Ishikawa (cell line): ENCODE data around the gene SH3YL1.

Experiments
- CEBPB ChIP-seq: IDR thresholded peaks from 2 replicates; pipeline ENCODE4 v1.6.1; 2012
- CREB1 ChIP-seq: IDR thresholded peaks from 2 replicates; pipeline ENCODE4 v1.6.1; 2012; ENCODE audit warnings: low read depth
- EP300 ChIP-seq: IDR thresholded peaks from 2 replicates; pipeline ENCODE4 v1.6.1; 2012; ENCODE audit warnings: borderline replicate concordance
- FOXM1 ChIP-seq: IDR thresholded peaks from 2 replicates; pipeline ENCODE4 v1.6.1; 2012; ENCODE audit warnings: low read depth, borderline replicate concordance
- NFIC ChIP-seq: IDR thresholded peaks from 2 replicates; pipeline ENCODE4 v1.6.1; 2012
- RAD21 ChIP-seq: IDR thresholded peaks from 2 replicates; pipeline ENCODE4 v1.6.1; 2012; ENCODE audit warnings: low read depth
- TAF1 ChIP-seq: IDR thresholded peaks from 2 replicates; pipeline ENCODE4 v1.6.1; 2012; ENCODE audit warnings: low read depth, mild to moderate bottlenecking
- TCF12 ChIP-seq: IDR thresholded peaks from 2 replicates; pipeline ENCODE4 v1.6.1; 2012; ENCODE audit warnings: low read depth
- TEAD4 ChIP-seq: IDR thresholded peaks from 2 replicates; pipeline ENCODE4 v1.6.1; 2012
- YY1 ChIP-seq: IDR thresholded peaks from 2 replicates; pipeline ENCODE4 v1.6.1; 2012; ENCODE audit warnings: low read depth
- ZBTB7A ChIP-seq: IDR thresholded peaks from 2 replicates; pipeline ENCODE4 v1.6.1; 2012; ENCODE audit warnings: low read depth
- TF ChIP-seq, protein P1 (sequence below): IDR thresholded peaks from 2 replicates; pipeline ENCODE4 v1.6.1; 2012
- TF ChIP-seq, protein P2 (sequence below): IDR thresholded peaks from 2 replicates; pipeline ENCODE4 v1.6.1; 2012; ENCODE audit warnings: low read depth, mild to moderate bottlenecking

GRCh38 chr2:259789-260331 is 4.0 kb downstream of the SH3YL1 start:
- TF ChIP-seq EP300 (no peak), TCF12 (no peak), YY1 (no peak), NFIC (no peak), CEBPB (peak; percentile 41; the same call in 1 of the 2 replicates), RAD21 (no peak), TEAD4 (no peak), ZBTB7A (no peak), TAF1 (no peak), CREB1 (no peak), FOXM1 (no peak)
- TF ChIP-seq, protein P1, sequence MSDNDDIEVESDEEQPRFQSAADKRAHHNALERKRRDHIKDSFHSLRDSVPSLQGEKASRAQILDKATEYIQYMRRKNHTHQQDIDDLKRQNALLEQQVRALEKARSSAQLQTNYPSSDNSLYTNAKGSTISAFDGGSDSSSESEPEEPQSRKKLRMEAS, result no peak
- TF ChIP-seq, protein P2, sequence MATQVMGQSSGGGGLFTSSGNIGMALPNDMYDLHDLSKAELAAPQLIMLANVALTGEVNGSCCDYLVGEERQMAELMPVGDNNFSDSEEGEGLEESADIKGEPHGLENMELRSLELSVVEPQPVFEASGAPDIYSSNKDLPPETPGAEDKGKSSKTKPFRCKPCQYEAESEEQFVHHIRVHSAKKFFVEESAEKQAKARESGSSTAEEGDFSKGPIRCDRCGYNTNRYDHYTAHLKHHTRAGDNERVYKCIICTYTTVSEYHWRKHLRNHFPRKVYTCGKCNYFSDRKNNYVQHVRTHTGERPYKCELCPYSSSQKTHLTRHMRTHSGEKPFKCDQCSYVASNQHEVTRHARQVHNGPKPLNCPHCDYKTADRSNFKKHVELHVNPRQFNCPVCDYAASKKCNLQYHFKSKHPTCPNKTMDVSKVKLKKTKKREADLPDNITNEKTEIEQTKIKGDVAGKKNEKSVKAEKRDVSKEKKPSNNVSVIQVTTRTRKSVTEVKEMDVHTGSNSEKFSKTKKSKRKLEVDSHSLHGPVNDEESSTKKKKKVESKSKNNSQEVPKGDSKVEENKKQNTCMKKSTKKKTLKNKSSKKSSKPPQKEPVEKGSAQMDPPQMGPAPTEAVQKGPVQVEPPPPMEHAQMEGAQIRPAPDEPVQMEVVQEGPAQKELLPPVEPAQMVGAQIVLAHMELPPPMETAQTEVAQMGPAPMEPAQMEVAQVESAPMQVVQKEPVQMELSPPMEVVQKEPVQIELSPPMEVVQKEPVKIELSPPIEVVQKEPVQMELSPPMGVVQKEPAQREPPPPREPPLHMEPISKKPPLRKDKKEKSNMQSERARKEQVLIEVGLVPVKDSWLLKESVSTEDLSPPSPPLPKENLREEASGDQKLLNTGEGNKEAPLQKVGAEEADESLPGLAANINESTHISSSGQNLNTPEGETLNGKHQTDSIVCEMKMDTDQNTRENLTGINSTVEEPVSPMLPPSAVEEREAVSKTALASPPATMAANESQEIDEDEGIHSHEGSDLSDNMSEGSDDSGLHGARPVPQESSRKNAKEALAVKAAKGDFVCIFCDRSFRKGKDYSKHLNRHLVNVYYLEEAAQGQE, result no peak
